Measurements from ENCODE around the gene ST6GALNAC6. TPM values are rescaled to one million over a fixed set of nuclear protein-coding genes. Genes with fewer than 3 reads are reported as not detected.

The ST6GALNAC6 gene
- total RNA-seq, 1 donor, result 53.2 TPM

- no peak overlapping the region for H3K4me2 ChIP-seq (ENCODE audit: insufficient read depth, low read length)
- no peak for TF ChIP-seq CTCF (IDR thresholded peaks at IDR 0.05; ENCODE audit: extremely low read depth, low read depth, low read length)
Observed at GRCh38 chr9:127907867-127908659, 8.7 kb upstream of the ST6GALNAC6 start.

GRCh38 chr9:127905788-127906191, 6.4 kb upstream of the ST6GALNAC6 start:
- no peaks in the 10 kb centered on the region for H3K9me3 ChIP-seq (ENCODE audit: low read depth, low read length)
- no peak overlapping the region for H3K4me3 ChIP-seq (ENCODE audit: insufficient read depth, low read length)
- no peaks in the 10 kb centered on the region for H3K27me3 ChIP-seq (ENCODE audit: insufficient read depth, low read length)
- no peak overlapping the region for H3K27ac ChIP-seq (ENCODE audit: low read depth, low read length)
- H4K20me1 ChIP-seq (ENCODE audit: insufficient read depth, low read length), result no peaks in the 10 kb centered on the region
- H3K79me2 ChIP-seq (ENCODE audit: insufficient read depth, low read length), result no peaks in the 10 kb centered on the region
- TF ChIP-seq CTCF (IDR thresholded peaks at IDR 0.05; ENCODE audit: extremely low read depth, low read depth, low read length), result no peak
- H3K4me1 ChIP-seq (ENCODE audit: insufficient read depth, low read length), result peaks cover 14% of the 10 kb centered on the region
- H3K4me2 ChIP-seq (ENCODE audit: insufficient read depth, low read length), result no peak overlapping the region
- DNase-seq (ENCODE audit: insufficient read length, low spot score, missing footprints), result peak; percentile 22
- peaks cover 9% of the 10 kb centered on the region for H3K36me3 ChIP-seq (ENCODE audit: insufficient read depth, low read length)
- no peak overlapping the region for H2AFZ ChIP-seq (ENCODE audit: low read length)

More at GRCh38 chr9:127907867-127908659, 8.7 kb upstream of the ST6GALNAC6 start:
- H3K79me2 ChIP-seq (ENCODE audit: insufficient read depth, low read length), result no peaks in the 10 kb centered on the region
- H3K27me3 ChIP-seq (ENCODE audit: insufficient read depth, low read length), result no peaks in the 10 kb centered on the region
- H3K4me3 ChIP-seq (ENCODE audit: insufficient read depth, low read length), result no peak overlapping the region
- DNase-seq (ENCODE audit: insufficient read length, low spot score, missing footprints), result peak; percentile 34
- H3K9me3 ChIP-seq (ENCODE audit: low read depth, low read length), result no peaks in the 10 kb centered on the region
- H3K27ac ChIP-seq (ENCODE audit: low read depth, low read length), result no peak overlapping the region
- H2AFZ ChIP-seq (ENCODE audit: low read length), result no peak overlapping the region
- H4K20me1 ChIP-seq (ENCODE audit: insufficient read depth, low read length), result peaks cover 3% of the 10 kb centered on the region
- H3K36me3 ChIP-seq (ENCODE audit: insufficient read depth, low read length), result peaks cover 25% of the 10 kb centered on the region
- peaks cover 10% of the 10 kb centered on the region for H3K4me1 ChIP-seq (ENCODE audit: insufficient read depth, low read length)

GRCh38 chr9:127905004-127905728, 5.8 kb upstream of the ST6GALNAC6 start:
- H3K79me2 ChIP-seq (ENCODE audit: insufficient read depth, low read length), result no peaks in the 10 kb centered on the region
- peaks cover 14% of the 10 kb centered on the region for H3K4me1 ChIP-seq (ENCODE audit: insufficient read depth, low read length)
- H3K27me3 ChIP-seq (ENCODE audit: insufficient read depth, low read length), result no peaks in the 10 kb centered on the region
- H3K9me3 ChIP-seq (ENCODE audit: low read depth, low read length), result no peaks in the 10 kb centered on the region
- DNase-seq (ENCODE audit: insufficient read length, low spot score, missing footprints), result peak; percentile 78
- H4K20me1 ChIP-seq (ENCODE audit: insufficient read depth, low read length), result no peaks in the 10 kb centered on the region
- peaks cover 9% of the 10 kb centered on the region for H3K36me3 ChIP-seq (ENCODE audit: insufficient read depth, low read length)
- no peak overlapping the region for H3K4me2 ChIP-seq (ENCODE audit: insufficient read depth, low read length)
- no peak overlapping the region for H3K27ac ChIP-seq (ENCODE audit: low read depth, low read length)
- no peak overlapping the region for H3K4me3 ChIP-seq (ENCODE audit: insufficient read depth, low read length)
- no peak for TF ChIP-seq CTCF (IDR thresholded peaks at IDR 0.05; ENCODE audit: extremely low read depth, low read depth, low read length)
- H2AFZ ChIP-seq (ENCODE audit: low read length), result no peak overlapping the region

GRCh38 chr9:127904561-127905003, 5.2 kb upstream of the ST6GALNAC6 start:
- H3K9me3 ChIP-seq (ENCODE audit: low read depth, low read length), result no peaks in the 10 kb centered on the region
- no peak for DNase-seq (ENCODE audit: insufficient read length, low spot score, missing footprints)
- peaks cover 8% of the 10 kb centered on the region for H3K36me3 ChIP-seq (ENCODE audit: insufficient read depth, low read length)
- H3K27ac ChIP-seq (ENCODE audit: low read depth, low read length), result no peak overlapping the region
- no peak for TF ChIP-seq CTCF (IDR thresholded peaks at IDR 0.05; ENCODE audit: extremely low read depth, low read depth, low read length)
- no peak overlapping the region for H2AFZ ChIP-seq (ENCODE audit: low read length)
- no peaks in the 10 kb centered on the region for H4K20me1 ChIP-seq (ENCODE audit: insufficient read depth, low read length)
- H3K4me1 ChIP-seq (ENCODE audit: insufficient read depth, low read length), result peaks cover 19% of the 10 kb centered on the region
- H3K79me2 ChIP-seq (ENCODE audit: insufficient read depth, low read length), result no peaks in the 10 kb centered on the region
- no peak overlapping the region for H3K4me2 ChIP-seq (ENCODE audit: insufficient read depth, low read length)
- H3K4me3 ChIP-seq (ENCODE audit: insufficient read depth, low read length), result no peak overlapping the region
- no peaks in the 10 kb centered on the region for H3K27me3 ChIP-seq (ENCODE audit: insufficient read depth, low read length)

All from osteoblast (primary cell).